ENCODE measurements around the gene ZNF473. TPM values are rescaled to one million over a fixed set of nuclear protein-coding genes. Genes with fewer than 3 reads are reported as not detected.

ZNF473 gene
- total RNA-seq, 2 donors from 2014 or later: 7.0 to 8.9 TPM

DNA sequence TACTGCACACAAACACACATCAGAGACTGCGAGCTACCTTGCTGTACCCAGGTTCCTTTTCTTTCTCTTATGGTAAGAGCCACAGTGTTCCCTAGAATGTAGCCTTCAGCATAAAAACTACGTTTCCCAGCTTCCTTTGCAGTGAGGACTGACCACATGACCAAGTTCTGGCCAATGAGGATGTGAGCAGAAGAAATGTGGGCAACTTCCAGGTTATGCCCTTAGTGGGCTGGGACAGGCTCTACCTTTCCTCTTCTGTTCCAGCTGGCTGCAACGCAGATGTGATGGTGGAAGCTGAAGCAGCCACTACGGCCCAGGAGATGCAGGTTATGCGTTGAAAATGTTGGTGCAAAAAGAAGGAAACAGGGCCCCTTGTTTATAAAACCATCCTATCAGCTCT, 28.1 kb upstream of the ZNF473 start:
- H3K27ac Mint-ChIP-seq: no peak overlapping the region
- no peaks in the 10 kb centered on the region for H3K27me3 Mint-ChIP-seq
- H3K4me3 Mint-ChIP-seq: no peak overlapping the region
- H3K9me3 ChIP-seq (ENCODE audit: control insufficient read depth, low read length, poor library complexity, severe bottlenecking): no peaks in the 10 kb centered on the region
- ATAC-seq (peak; percentile 68), DNase-seq (no peak)
- H3K36me3 Mint-ChIP-seq (ENCODE audit: low read depth): peaks cover 7% of the 10 kb centered on the region
- peaks cover 5% of the 10 kb centered on the region for H3K4me1 Mint-ChIP-seq

DNA sequence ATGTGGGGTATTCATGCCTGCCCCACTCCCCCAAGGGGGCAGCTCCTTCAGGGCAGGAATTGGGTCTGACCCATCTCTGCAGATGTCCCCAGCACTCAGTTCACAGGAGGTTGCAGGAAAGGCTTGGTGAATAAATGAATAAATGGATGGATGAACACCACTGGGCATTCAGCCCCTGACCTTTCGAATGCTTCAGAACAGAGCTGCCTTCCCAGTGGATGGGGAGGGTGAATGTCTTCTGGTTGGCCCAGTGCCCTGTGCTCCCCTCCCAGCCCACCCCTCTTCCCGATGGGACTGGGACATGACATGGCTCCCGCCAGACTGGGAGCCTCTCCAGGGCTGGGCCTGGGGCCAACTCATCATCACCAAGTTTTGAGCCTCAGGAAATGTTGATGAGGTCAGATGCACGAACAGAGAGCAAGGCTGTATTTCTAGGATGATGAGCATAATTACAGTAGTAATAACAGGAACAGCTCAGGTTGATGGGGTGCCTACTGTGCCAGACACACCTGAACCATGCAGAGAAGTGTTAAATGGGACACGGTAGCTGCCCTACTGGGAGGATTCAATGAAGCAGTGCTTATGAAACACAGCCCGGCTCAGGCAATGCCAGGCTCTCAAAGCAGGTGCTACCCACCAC, 26.3 kb upstream of the ZNF473 start:
- Mint-ChIP-seq H3K27ac (no peak overlapping the region), H3K4me1 (peaks cover 9% of the 10 kb centered on the region), H3K4me3 (no peak overlapping the region), H3K36me3 (ENCODE audit: low read depth) (peaks cover 10% of the 10 kb centered on the region), H3K27me3 (no peaks in the 10 kb centered on the region)
- no peak for ATAC-seq
- no peak for DNase-seq
- no peaks in the 10 kb centered on the region for H3K9me3 ChIP-seq (ENCODE audit: control insufficient read depth, low read length, poor library complexity, severe bottlenecking)

DNA sequence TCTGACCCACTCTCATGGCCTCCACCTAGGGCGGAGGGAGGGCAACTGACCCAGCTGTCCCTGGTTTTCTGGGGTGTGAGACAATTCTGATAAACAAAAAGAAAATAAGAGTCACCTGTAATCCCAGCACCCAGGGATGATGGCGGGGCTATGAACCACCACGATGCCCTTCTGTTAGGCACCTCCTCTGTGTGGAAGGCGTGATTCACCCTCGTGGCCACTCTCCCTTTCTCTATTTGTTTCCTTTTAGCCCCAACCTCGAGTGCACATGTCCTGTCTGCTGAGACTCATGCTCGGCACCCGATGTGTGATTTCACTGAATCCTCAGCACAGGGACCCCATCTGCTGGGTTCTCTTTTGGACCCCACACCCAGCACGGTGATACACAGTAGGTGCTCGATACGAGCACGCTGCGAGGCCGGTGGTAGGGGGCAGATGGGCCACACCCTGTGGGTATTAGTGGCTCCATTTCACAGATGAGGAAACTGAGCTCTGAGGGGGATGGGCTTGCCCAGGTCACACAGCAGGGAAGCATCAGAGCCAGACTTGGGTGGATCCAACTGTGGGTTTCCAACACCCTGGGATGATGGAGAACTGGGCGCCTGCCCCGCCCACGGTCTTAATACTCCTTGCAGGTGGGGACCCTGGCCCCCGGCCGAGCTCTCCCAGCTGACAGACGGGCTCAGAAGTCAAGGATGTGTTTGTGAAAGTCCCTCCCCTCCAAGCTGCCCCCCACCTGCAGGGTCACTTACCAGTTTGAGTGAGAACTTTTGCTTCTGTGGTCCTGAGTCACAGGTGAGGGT, 25.6 kb upstream of the ZNF473 start:
- no peak overlapping the region for H3K4me3 Mint-ChIP-seq
- H3K36me3 Mint-ChIP-seq (ENCODE audit: low read depth): peaks cover 10% of the 10 kb centered on the region

DNA sequence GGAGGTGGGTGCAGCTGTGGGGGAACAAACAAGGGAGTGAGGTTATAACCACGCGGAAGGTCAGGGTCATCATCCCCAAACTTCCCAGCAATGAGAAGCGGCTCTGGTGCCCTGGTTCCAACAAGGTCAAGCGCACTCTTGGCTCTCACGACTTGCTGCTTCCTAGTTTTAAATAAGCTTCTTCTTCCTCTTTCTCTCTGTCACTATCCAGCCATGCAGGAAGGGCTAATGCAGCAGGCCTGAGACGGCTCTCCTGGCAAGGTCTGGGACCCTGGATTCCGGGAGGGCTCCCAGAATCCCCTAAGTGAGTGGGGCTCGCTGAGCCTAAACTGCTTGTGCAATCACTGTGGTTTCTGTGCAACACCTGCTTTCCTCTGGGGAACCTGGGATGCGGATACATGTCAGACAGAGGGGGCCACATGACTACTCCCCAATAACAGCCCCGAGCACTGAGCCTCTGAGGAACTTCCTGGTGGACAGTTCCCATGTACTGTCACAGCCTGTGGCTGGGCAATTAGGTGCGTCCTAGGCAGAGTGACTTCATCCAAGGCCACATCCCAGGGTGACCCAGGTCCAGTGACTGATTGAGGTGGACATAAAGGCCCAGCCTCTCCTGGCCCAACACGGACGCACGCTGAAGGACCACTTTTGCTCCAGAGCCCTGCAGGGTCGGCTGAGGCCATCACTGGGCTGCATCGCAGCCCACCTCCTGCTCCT, 24.8 kb upstream of the ZNF473 start:
- peaks cover 8% of the 10 kb centered on the region for H3K36me3 Mint-ChIP-seq (ENCODE audit: low read depth)

More for the DNA sequence above, 25.6 kb upstream of the ZNF473 start:
- H3K27me3 Mint-ChIP-seq: no peaks in the 10 kb centered on the region
- H3K4me1 Mint-ChIP-seq: peaks cover 11% of the 10 kb centered on the region
- ATAC-seq (no peak), DNase-seq (no peak)
- H3K9me3 ChIP-seq (ENCODE audit: control insufficient read depth, low read length, poor library complexity, severe bottlenecking): no peaks in the 10 kb centered on the region
- H3K27ac Mint-ChIP-seq: no peak overlapping the region

DNA sequence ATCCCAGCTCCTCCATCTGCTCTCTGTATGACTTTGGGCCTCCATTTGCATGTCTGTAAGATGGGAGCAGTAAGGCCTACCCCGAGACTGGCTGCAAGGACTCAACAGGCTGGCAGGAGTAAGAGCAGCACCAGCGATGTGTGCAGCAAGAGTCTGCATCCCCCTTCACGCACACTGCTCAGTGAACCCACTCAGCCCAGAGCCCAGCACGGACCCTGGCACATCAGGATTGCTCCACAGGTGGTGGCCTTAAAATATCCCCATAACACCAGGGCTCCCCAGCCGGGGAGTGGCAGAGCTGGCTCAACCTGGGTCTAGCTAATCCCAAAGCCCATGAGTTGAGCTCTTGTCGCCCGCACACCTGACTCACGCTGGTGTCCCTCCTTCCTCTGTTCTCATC, 24.0 kb upstream of the ZNF473 start:
- Mint-ChIP-seq H3K27ac (no peak overlapping the region), H3K4me3 (no peak overlapping the region), H3K36me3 (ENCODE audit: low read depth) (peaks cover 9% of the 10 kb centered on the region), H3K27me3 (no peaks in the 10 kb centered on the region), H3K4me1 (peaks cover 11% of the 10 kb centered on the region)
- DNase-seq (no peak), ATAC-seq (no peak)
- H3K9me3 ChIP-seq (ENCODE audit: control insufficient read depth, low read length, poor library complexity, severe bottlenecking): no peaks in the 10 kb centered on the region

More for the DNA sequence above, 24.8 kb upstream of the ZNF473 start:
- no peak for DNase-seq
- no peak for ATAC-seq
- H3K9me3 ChIP-seq (ENCODE audit: control insufficient read depth, low read length, poor library complexity, severe bottlenecking): no peaks in the 10 kb centered on the region
- Mint-ChIP-seq H3K4me1 (peaks cover 11% of the 10 kb centered on the region), H3K27ac (no peak overlapping the region), H3K27me3 (no peaks in the 10 kb centered on the region), H3K4me3 (no peak overlapping the region)

DNA sequence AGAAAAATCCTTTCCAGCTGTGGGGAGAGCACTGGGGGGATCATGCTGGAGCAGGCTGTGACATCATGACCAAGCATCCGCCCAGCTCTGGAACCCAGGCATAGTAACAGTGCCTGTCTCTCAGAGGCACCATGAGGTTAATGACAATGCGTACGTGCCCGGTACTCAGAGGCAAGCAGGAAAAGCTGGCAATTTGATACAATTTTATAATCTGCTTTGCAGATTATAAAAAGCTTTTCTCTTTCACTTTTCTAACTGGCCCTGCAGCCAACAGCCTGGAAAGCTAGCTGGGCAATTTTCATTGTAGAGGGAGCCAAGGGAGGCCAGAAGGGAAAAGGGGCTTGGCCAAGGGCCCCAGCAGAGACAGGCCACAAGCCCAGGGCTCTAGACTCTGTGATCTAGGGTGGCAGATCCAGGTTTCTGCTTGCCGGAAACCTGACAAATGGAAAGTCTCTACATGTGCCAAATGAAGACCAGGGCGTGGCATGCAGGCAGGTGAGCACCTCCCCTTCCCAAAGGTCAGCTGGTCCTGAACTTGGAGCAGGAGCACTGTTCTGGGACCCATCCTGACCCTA, 23.3 kb upstream of the ZNF473 start:
- DNase-seq (no peak), ATAC-seq (no peak)
- Mint-ChIP-seq H3K4me1 (peaks cover 11% of the 10 kb centered on the region), H3K36me3 (ENCODE audit: low read depth) (peaks cover 11% of the 10 kb centered on the region), H3K27ac (no peak overlapping the region), H3K27me3 (no peaks in the 10 kb centered on the region), H3K4me3 (no peak overlapping the region)
- H3K9me3 ChIP-seq (ENCODE audit: control insufficient read depth, low read length, poor library complexity, severe bottlenecking): no peaks in the 10 kb centered on the region

DNA sequence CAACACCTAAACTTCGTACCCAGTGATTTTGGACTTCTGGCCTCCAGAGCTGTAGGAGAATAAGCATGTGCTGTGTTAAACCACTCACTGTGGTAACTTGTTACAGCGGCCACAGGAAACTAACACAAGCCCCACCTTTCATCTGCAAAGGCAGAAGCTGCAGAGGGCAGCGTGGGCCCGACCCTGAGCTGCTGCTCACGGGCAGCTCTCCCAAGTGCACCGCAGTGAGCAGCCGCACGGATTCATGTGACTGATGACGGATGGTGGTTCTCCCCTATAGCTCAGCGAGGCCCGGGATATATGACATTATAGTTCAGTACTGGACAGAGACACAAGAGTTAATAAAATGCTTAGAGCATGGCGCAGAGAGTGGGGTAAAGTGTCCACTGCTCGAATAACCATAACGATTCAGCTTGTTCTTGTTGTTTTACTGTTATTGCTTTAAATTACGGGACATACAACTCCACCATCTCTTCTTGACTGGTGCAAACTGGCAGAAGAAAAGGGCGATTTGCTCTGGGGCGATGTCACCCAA, 22.5 kb upstream of the ZNF473 start:
- no peak for ATAC-seq
- Mint-ChIP-seq H3K4me3 (no peak overlapping the region), H3K27ac (peak overlapping the region; percentile 72), H3K4me1 (peaks cover 16% of the 10 kb centered on the region), H3K27me3 (no peaks in the 10 kb centered on the region), H3K36me3 (ENCODE audit: low read depth) (peaks cover 9% of the 10 kb centered on the region)
- H3K9me3 ChIP-seq (ENCODE audit: control insufficient read depth, low read length, poor library complexity, severe bottlenecking): no peaks in the 10 kb centered on the region
- DNase-seq: no peak

DNA sequence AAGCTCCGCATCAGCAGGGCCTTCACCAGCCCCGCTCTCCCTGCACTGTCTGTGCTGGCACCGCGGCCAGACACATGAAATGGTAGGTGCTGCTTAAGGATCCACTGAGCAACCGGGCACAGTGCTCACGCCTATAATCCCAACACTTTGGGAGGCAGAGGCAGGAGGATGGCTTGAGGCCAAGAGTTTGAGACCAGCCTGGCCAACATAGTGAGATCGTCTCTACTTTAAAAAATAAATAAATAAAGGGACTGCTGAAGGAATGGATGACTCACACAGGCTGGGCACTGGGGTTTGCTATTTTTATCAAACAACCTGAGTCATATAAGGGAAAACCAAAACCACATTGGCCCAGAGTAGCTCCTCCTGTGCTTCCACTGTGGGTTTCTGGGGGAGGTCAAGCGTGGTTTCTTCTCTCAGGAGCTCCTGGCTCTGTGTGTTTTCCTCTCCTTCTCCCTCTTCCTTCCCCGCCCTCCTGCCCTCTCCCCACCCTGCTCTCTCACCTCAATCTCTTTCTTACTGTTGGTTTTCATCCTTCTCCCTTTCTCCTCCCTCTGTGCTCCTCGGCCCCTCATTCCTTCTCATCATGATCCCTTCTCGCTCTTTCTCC, 21.9 kb upstream of the ZNF473 start:
- no peaks in the 10 kb centered on the region for H3K9me3 ChIP-seq (ENCODE audit: control insufficient read depth, low read length, poor library complexity, severe bottlenecking)
- peak overlapping the region; percentile 82 for H3K4me3 Mint-ChIP-seq
- ATAC-seq (peak; percentile 44), DNase-seq (no peak)
- H3K36me3 Mint-ChIP-seq (ENCODE audit: low read depth): peaks cover 9% of the 10 kb centered on the region
- H3K27me3 Mint-ChIP-seq: no peaks in the 10 kb centered on the region
- H3K27ac Mint-ChIP-seq: peak overlapping the region; percentile 72
- H3K4me1 Mint-ChIP-seq: peaks cover 16% of the 10 kb centered on the region

DNA sequence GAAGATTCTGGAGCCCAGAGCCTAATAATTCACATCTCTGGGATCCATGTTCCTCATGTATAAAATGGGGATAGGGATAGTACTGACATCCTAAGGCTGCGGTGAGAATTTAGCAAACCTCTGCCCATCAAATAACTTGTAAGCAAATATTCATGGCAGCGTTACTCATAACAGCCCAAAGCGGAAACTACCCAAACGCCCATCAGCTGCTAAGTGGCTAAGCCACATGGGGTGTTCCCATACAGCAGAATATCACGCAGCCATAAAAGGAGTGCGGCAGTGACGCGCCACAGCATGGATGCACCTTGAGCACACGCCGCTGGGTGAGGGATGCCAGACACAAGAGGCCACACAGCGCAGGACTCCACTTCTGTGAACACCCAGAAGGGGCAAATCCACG, 20.4 kb upstream of the ZNF473 start:
- no peaks in the 10 kb centered on the region for H3K9me3 ChIP-seq (ENCODE audit: control insufficient read depth, low read length, poor library complexity, severe bottlenecking)
- Mint-ChIP-seq H3K27ac (peak overlapping the region; percentile 72), H3K36me3 (ENCODE audit: low read depth) (peaks cover 6% of the 10 kb centered on the region), H3K4me3 (no peak overlapping the region), H3K27me3 (no peaks in the 10 kb centered on the region), H3K4me1 (peaks cover 16% of the 10 kb centered on the region)
- DNase-seq (no peak), ATAC-seq (peak; percentile 57)

DNA sequence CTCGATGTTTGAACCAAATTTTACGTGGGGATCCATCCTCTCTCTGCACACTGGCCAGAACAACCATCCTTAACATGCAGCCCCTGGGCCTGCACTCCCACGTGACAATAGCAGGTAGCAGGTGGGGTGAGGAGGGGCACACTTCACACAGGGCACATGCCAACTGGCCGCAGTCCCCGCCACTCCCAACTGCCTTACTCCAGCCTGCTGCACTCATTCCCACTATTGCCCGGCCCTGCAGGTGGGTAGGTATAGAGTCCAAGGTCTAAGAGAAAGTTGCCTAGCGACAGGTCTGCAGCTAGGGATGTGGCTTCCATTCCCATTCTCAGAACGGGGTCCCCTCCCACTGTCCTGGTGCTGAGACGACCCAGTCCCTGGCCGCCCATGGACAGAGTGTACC, 18.6 kb upstream of the ZNF473 start:
- DNase-seq (no peak), ATAC-seq (no peak)
- Mint-ChIP-seq H3K4me1 (peaks cover 14% of the 10 kb centered on the region), H3K27ac (peak overlapping the region; percentile 83), H3K27me3 (no peaks in the 10 kb centered on the region), H3K4me3 (no peak overlapping the region), H3K36me3 (ENCODE audit: low read depth) (peaks cover 6% of the 10 kb centered on the region)
- no peaks in the 10 kb centered on the region for H3K9me3 ChIP-seq (ENCODE audit: control insufficient read depth, low read length, poor library complexity, severe bottlenecking)

DNA sequence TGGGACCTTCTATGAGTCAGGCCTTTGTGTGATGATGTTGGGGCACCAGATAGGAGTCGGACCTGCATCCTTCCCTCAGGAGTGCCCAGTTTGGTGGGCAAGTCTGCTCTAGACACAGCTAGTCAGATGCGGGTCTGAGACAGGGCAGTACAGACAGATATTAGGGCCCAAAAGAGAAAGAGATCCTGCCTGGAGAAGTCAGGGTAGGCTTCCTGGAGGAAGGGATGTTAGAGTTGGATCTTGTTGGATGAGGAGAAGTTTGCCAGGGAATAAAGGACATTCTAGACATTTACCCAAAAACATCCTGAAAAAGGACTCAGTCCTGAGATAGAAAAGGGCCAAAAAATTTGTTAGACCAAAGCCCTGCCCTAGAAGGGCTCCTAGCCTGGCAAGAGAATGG, 17.9 kb upstream of the ZNF473 start:
- Mint-ChIP-seq H3K36me3 (ENCODE audit: low read depth) (peaks cover 7% of the 10 kb centered on the region), H3K4me3 (no peak overlapping the region), H3K27me3 (no peaks in the 10 kb centered on the region), H3K4me1 (peaks cover 14% of the 10 kb centered on the region), H3K27ac (peak overlapping the region; percentile 83)
- ATAC-seq (no peak), DNase-seq (no peak)
- no peaks in the 10 kb centered on the region for H3K9me3 ChIP-seq (ENCODE audit: control insufficient read depth, low read length, poor library complexity, severe bottlenecking)

DNA sequence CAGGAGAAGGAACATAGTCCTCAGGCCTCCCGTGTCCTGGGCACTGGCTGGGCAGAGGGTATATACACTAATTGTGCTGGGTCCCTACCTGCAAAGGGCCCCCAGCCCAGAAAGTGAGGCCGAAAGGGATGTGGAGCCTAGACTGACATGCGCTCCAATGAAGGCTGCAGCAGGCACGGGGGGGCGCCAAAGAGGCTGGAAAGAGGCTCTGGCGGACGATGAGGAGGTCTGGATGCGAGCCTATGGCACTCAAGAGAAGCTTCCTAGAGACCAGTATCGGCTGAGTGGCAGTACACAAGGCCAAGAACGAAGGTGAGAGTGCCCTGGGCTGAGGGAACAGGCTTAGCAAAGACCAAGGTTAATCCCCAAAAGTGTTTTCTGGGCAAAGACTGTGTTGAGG, 17.3 kb upstream of the ZNF473 start:
- no peaks in the 10 kb centered on the region for H3K9me3 ChIP-seq (ENCODE audit: control insufficient read depth, low read length, poor library complexity, severe bottlenecking)
- peak overlapping the region; percentile 83 for H3K27ac Mint-ChIP-seq
- H3K27me3 Mint-ChIP-seq: no peaks in the 10 kb centered on the region
- H3K4me1 Mint-ChIP-seq: peaks cover 14% of the 10 kb centered on the region
- no peak overlapping the region for H3K4me3 Mint-ChIP-seq
- H3K36me3 Mint-ChIP-seq (ENCODE audit: low read depth): peaks cover 12% of the 10 kb centered on the region
- ATAC-seq (no peak), DNase-seq (no peak)

Data from T-helper 17 cell (primary cell).